Activated CD8-positive, alpha-beta memory T cell treated with anti-CD3 and anti-CD28 coated beads for 36 hours (primary cell): ENCODE data around the gene MTHFS. TPM values are rescaled to one million over a fixed set of nuclear protein-coding genes. Genes with fewer than 3 reads are reported as not detected.

Experiments used
- CTCF ChIA-PET: fragments of 350-600 bp; sonication (Branson Sonifier 250); formaldehyde crosslinking; loops from one replicate; lab custom pipeline; 2021; ENCODE audit warnings: antibody characterized with exemption; lab: Charles Lee
- POLR2A ChIA-PET: fragments of 350-600 bp; sonication (Branson Sonifier 250); formaldehyde crosslinking; loops from one replicate; lab custom pipeline; 2021; ENCODE audit warnings: antibody characterized with exemption; lab: Charles Lee
- total RNA-seq, 2 experiments: library from RNA; stranded (reverse); gene quantifications; one replicate each; pipeline ENCODE4 v1.2.3, GENCODE V29; 2021

Gene MTHFS
- total RNA-seq, 2 experiments from 2014 or later, result 27.8 to 28.3 TPM

- ChIA-PET POLR2A (interaction anchor here (0.7 to 4.4 kb wide), 6 partner anchors 25 to 163 kb away, joined by 3 to 32 read pairs (median 6); partner anchors contain the start of genes BCL2A1 and ZFAND6), CTCF (interaction anchor here (0.6 to 1.1 kb wide), 2 partner anchors 70 to 74 kb away, joined by 3 to 6 read pairs; partner anchors contain the start of gene BCL2A1)
These were observed 632 bp downstream of the MTHFS start for GRCh38 chr15:79896131-79896633.

DNA sequence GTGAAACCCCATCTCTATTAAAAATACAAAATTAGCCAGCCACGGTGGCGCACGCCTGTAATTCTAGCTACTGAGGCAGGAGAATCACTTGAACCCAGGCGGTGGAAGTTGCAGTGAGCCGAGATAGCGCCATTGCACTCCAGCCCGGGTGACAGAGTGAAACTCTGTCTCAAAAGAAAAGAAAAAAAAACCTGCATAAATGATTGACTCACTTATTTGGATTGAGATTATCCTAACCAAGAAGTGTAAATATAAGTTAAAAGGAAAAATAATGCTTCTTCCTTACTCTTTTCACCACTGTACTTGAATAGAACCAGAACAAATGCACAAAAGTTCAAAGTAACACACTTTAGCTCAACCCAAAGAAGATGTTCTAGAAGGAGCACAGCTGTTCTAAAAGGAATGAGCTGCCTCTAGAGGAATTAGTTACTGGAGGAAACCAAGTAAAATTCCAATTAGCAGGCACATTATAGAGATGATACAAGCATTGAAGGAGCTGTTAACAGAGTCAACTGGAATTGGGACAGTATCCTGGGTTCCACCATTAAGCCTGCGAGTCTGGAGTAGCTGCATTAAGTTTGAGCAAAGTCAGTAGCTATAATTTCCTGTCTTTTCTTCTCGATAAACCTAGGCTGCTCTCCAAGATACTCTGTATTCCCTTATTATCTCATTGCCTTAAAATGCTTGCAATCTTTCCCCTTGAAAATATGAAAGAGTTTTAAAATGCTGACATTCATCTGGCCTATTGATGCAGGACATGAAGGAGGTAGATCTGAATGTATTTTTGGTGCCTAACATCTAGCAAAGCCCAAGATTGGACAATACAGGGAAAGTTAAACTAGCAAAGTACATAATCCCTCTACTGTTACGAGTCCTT lies 9.5 kb downstream of the MTHFS start:
- CTCF ChIA-PET, result no interaction called here
- POLR2A ChIA-PET, result no interaction called here

GRCh38 chr15:79886124-79886523 lies 10.7 kb downstream of the MTHFS start:
- ChIA-PET POLR2A (no interaction called here), CTCF (no interaction called here)

DNA sequence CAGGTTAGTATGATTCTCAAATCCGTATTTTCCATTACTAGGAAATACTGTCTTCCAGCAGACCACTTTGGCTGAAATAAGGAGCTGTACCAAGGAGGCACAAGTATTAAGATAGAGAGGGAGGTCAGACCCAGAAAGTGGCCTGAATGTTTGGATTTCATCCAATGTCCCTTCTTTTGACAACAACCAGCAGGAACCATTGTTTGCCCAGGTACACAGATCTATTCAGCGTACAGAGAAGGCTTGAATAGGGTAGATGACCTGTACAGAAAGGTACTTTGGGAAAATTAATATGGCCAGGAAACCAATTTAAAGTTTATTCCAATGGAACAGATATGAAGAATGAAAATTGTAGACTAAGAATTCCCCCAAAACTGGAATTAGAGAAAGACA lies 12.6 kb downstream of the MTHFS start:
- POLR2A ChIA-PET, result no interaction called here
- CTCF ChIA-PET, result no interaction called here

- POLR2A ChIA-PET, result no interaction called here
- CTCF ChIA-PET, result no interaction called here
These were observed 13.1 kb downstream of the MTHFS start for GRCh38 chr15:79883579-79884203.

GRCh38 chr15:79881668-79882067 lies 15.1 kb downstream of the MTHFS start:
- CTCF ChIA-PET, result interaction anchor here (1.8 kb wide), 1 partner anchor 28 kb away, joined by 5 read pairs; no protein-coding TSS in a partner anchor
- POLR2A ChIA-PET, result no interaction called here

DNA sequence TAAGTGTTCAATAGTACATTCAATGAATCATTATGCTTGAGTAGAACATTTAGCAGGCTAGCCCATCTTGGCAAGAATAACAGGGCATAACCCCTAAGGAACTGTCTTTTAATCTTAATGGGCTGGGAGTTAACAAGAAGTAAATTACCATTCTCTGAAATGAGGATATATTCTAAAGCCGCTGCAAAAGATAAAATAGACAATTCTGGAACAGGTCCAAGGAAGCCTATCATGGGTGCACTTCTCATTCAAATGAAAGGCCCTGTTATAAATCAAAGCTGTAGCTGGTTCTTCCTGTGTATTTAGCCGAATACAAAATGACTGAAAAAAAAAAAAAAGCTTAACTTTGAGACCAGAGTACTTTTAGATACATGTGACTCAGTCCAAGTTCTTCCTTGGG lies 15.6 kb downstream of the MTHFS start:
- POLR2A ChIA-PET, result no interaction called here
- CTCF ChIA-PET, result no interaction called here

GRCh38 chr15:79878078-79878705 lies 18.6 kb downstream of the MTHFS start:
- CTCF ChIA-PET, result no interaction called here
- POLR2A ChIA-PET, result no interaction called here

GRCh38 chr15:79875213-79875612 lies 21.6 kb downstream of the MTHFS start:
- CTCF ChIA-PET, result interaction anchor here (0.6 to 0.9 kb wide), 2 partner anchors 11 to 21 kb away, joined by 3 read pairs; no protein-coding TSS in a partner anchor

GRCh38 chr15:79874242-79874641 lies 22.6 kb downstream of the MTHFS start:
- CTCF ChIA-PET, result no interaction called here
- POLR2A ChIA-PET, result no interaction called here

More at GRCh38 chr15:79875213-79875612, 21.6 kb downstream of the MTHFS start:
- POLR2A ChIA-PET, result no interaction called here

GRCh38 chr15:79872358-79873017 lies 24.3 kb downstream of the MTHFS start:
- CTCF ChIA-PET, result no interaction called here

DNA sequence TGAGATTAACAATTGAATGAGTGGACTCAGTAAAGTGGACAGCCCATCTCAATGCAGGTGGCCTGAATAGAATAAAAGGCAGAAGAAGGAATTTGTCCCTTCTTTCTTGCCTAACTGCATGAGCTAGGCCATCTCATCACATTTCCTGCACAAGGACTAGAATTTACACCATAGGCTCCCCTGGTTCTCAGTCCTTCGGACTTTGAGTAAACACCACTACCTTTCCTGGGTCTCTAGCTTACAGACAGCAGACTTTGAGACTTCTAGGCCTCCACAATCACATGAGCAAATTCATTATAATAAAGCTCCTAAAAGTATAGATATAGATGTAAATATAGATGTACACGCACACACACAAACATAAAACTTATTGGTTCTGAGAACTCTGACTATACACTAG lies 28.3 kb downstream of the MTHFS start:
- CTCF ChIA-PET, result interaction anchor here (1.6 kb wide), 1 partner anchor 79 kb away, joined by 4 read pairs; no protein-coding TSS in a partner anchor

More at GRCh38 chr15:79872358-79873017, 24.3 kb downstream of the MTHFS start:
- POLR2A ChIA-PET, result interaction anchor here (1.0 kb wide), 1 partner anchor 95 kb away, joined by 4 read pairs; no protein-coding TSS in a partner anchor

DNA sequence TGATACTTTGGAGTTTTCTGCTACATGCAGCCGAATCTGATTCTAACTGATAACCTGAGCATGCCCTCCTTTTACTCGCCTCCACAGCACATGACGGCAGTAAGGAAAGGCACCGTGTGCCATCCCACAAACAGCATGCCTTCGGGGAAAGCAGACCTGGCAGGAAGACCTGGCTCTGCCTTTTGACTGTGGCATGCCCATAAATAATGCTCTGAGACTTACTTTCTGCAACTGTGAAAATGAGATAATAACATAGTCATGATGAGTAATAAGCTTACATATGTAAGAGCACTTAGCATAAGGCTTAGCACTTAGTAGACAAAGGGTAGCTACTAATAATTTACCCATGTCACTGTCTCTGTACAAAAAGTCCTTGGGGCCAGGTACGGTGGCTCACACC lies 32.9 kb downstream of the MTHFS start:
- CTCF ChIA-PET, result interaction anchor here (0.7 kb wide), 1 partner anchor 12 kb away, joined by 3 read pairs; no protein-coding TSS in a partner anchor

More for the DNA sequence above, 28.3 kb downstream of the MTHFS start:
- POLR2A ChIA-PET, result no interaction called here

GRCh38 chr15:79862191-79862590 lies 34.6 kb downstream of the MTHFS start:
- ChIA-PET CTCF (interaction anchor here (2.0 kb wide), 1 partner anchor 9 kb away, joined by 5 read pairs; no protein-coding TSS in a partner anchor), POLR2A (no interaction called here)

More for the DNA sequence above, 32.9 kb downstream of the MTHFS start:
- POLR2A ChIA-PET, result no interaction called here

DNA sequence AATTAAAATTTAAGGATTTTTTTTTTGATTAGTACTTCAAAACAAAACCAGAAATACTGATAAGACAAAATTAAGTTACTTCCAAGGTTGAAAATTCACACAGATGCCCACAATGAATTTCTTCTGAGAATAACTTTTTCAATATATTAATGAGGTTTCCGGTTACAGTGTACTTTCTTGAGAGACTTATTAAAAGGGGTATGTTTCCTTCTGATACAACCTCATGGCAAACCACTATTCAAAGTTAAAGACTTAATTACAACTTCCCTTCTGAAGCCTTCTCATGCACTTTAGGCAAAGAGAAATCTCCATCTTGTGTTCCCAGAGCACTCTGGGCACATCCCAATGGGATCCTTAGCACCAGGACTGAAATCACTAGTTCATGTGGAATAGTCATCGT lies 36.2 kb downstream of the MTHFS start:
- POLR2A ChIA-PET, result no interaction called here

DNA sequence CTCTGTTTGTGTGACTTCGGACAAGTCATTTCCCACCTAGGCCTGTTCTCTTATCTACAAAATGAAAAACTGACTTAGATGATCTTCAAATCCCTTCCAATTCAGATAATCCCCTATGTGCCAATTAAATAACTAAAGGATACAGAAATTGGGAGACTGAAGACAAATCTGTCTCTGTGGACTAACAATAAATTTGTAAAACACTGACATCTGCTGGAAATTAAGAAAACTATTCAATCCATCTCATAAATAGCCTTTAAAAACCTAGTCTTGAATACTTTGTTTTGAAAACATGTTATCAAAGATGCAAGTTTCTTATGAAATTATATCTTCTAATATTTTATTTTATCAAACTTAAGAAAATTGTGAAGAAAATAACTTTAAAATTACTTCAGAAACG lies 38.3 kb downstream of the MTHFS start:
- POLR2A ChIA-PET, result no interaction called here
- CTCF ChIA-PET, result interaction anchor here (0.7 kb wide), 1 partner anchor 466 kb away, joined by 3 read pairs; no protein-coding TSS in a partner anchor

More for the DNA sequence above, 36.2 kb downstream of the MTHFS start:
- CTCF ChIA-PET, result interaction anchor here (0.6 kb wide), 1 partner anchor 52 kb away, joined by 3 read pairs; no protein-coding TSS in a partner anchor

DNA sequence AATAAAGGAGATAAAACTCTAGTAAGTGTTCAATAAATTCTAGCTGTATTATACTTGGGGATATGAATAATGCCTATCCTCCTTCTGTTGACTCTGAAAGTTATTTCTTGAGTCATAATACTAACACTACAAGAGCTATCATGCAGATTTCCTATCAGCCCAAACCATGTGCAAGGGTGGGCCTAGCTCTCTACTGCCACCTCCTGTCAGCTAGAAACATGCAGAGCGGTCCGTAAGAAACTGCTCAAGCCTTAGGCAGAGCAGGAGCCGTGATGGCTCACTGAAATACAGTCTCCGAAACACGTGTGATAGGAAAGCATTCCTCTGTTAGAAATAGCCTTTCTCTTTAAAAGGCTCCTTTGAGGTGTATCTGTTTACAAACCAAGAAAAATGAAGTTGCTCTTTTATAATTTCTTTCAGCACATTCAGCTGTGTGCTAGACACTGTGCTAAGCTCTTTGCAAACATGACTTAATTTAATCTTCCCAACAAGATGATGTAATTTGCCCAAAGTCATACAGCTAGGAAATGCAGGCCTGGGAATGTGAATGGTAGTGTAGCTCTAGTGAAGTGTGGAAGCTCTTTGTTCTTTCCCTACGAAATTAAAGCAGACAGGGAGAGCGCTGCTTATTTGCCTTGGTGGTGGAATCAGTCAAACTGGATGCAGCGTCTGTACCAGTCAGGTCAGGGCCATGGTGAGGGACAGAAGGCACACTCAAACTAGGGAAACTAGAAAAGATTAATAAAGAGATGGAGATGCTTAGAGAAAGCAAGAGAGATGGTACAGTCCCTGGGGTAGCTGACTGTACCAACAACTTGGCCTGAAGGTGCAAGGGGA lies 43.1 kb downstream of the MTHFS start:
- ChIA-PET POLR2A (no interaction called here), CTCF (interaction anchor here (0.6 to 2.8 kb wide), 13 partner anchors 8 to 542 kb away, joined by 3 to 18 read pairs (median 4); partner anchors contain the start of gene TMED3)
